Aorta (tissue), 5 donors: ENCODE results near the gene ANKRD44. TPM values are rescaled to one million over a fixed set of nuclear protein-coding genes. Genes with fewer than 3 reads are reported as not detected.
A peak's percentile ranks its signal among the peaks of the same experiment; 100 is the strongest.

Source experiments
- ATAC-seq: fragments of 200-7000 bp; cut with Tn5 transposase; one replicate; pipeline ENCODE4 v1.9.1; 2022; ENCODE audit warnings: moderate library complexity; ENCODE audit not compliant: low FRiP score
- DNase-seq, 2 donors: peaks; one replicate each; pipeline ENCODE4 v3.0.0-alpha.2; 2020
- H3K27ac ChIP-seq, 2 donors: one replicate each; pipeline ENCODE4 v1.5.1; 2013; ENCODE audit warnings: low read length in 2 of 2, mild to moderate bottlenecking in 2 of 2, moderate library complexity in 2 of 2, control low read depth in 1 of 2, inconsistent platforms in 1 of 2, low read depth in 1 of 2
- H3K27me3 ChIP-seq, 2 donors: one replicate each; pipeline ENCODE4 v1.6.1; 2013; ENCODE audit warnings: control low read depth in 1 of 2, low read length in 1 of 2, mild to moderate bottlenecking in 1 of 2, moderate library complexity in 1 of 2; ENCODE audit not compliant: insufficient read depth in 2 of 2, control insufficient read depth in 1 of 2
- H3K36me3 ChIP-seq, 2 donors: one replicate each; pipeline ENCODE4 v1.6.1; 2013; ENCODE audit warnings: control low read depth in 1 of 2, low read length in 1 of 2, mild to moderate bottlenecking in 1 of 2; ENCODE audit not compliant: insufficient read depth in 2 of 2, control insufficient read depth in 1 of 2
- H3K4me1 ChIP-seq, 2 donors: one replicate each; pipeline ENCODE4 v1.6.1; 2013; ENCODE audit warnings: low read length in 2 of 2, control low read depth in 1 of 2, mild to moderate bottlenecking in 1 of 2, moderate library complexity in 1 of 2; ENCODE audit not compliant: insufficient read depth in 2 of 2, control insufficient read depth in 1 of 2
- H3K4me3 ChIP-seq, 2 donors: one replicate each; pipeline ENCODE4 v1.5.1; 2013; ENCODE audit warnings: low read length in 2 of 2, control low read depth in 1 of 2, mild to moderate bottlenecking in 1 of 2
- H3K9me3 ChIP-seq: one replicate; pipeline ENCODE4 v1.6.1; 2013; ENCODE audit warnings: mild to moderate bottlenecking, low read length; ENCODE audit not compliant: control insufficient read depth
- WGBS, 2 donors: extraction: QIAGEN DNeasy Blood & Tissue Kit; methylation state at CpG; one replicate each; pipeline ENCODE4 v1.1.7; 2013; 5-methylcytosine and 5-hydroxymethylcytosine counted together
- intact Hi-C, 2 donors: fragments of 100-400 bp; cut with DNase I; formaldehyde crosslinking; loops; one replicate each; pipeline versions ENCODE4 v1.14.2 to v1.15.0; 2022
- polyA plus RNA-seq, 2 donors: library from polyadenylated mRNA; stranded (reverse); fragments of 200-250 nt; gene quantifications; one replicate each; pipeline ENCODE4 v1.2.3, GENCODE V29; 2013
- total RNA-seq, 2 donors: library from RNA; stranded (reverse); fragmentation: NEBNext Ultra II Directional; extraction: Animal tissue kit (Norgen Biotek cat#: 25700); gene quantifications; one replicate each; pipeline ENCODE4 v1.2.1, GENCODE V29; 2021
- donor health status: healthy with polysubstance abuse.
- donor health status: Bipolar disorder and iron deficiency.
- donor health status: DM: no; HTN: no; CAD: no.
- donor health status: DM: no; HTN: no; CAD: no.
- donor health status: DM: yes; HTN: yes; CAD: no.

Gene ANKRD44
- total and polyA plus RNA-seq, 4 donors = 4.5 to 62.6 (median 33.8) TPM

DNA sequence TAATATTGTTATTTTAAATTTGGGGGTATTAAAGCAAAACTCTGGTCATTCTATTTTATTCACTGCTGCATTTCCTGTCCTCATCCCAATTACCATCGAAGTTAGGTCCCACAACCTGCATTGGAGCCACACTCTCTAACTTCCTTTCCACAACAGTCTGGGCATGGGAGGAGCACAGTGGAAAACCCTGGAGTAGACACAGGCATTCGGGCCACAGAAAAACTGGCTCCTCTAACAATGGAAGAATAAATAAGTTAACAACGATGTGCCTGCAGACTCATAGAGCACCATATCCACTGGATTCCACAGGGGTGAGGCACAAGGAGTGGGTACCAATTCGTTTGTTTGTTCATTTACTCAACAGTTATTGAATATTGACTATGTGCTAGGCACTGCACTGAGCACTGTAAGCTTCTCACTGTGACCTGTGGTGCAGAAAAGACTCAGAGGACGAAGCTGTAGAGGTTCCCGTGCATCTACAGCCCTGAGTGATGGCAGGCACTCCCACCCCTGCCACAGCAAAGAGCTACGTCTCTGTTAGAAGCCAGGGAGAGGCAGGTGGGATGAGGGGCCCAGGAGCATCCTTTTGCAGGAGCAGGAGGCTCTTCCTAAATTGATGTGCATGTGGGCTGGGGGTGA lies 229.9 kb downstream of the ANKRD44 start:
- 33 to 39% methylated on average over 7 of the region's 7 CpGs for WGBS, 2 donors
- Histone ChIP-seq H3K9me3 (no peaks in the 10 kb centered on the region), H3K4me3 (no peak overlapping the region), H3K27me3 (no peaks in the 10 kb centered on the region), H3K4me1 (peaks cover 4 to 6% of the 10 kb centered on the region in 2 donors), H3K27ac (peak overlapping the region; percentile 24 to 72), H3K36me3 (peaks cover 0 to 4% of the 10 kb centered on the region in 2 donors)
- DNase-seq (no peak), ATAC-seq (no peak)
- intact Hi-C loops = no loop called here

GRCh38 chr2:197079832-197080555 lies 230.6 kb downstream of the ANKRD44 start:
- Histone ChIP-seq H3K4me3 (no peak overlapping the region), H3K27ac (peak overlapping the region in 1 of 2 donors; percentile 72), H3K27me3 (no peaks in the 10 kb centered on the region), H3K4me1 (peaks cover 4 to 6% of the 10 kb centered on the region in 2 donors), H3K9me3 (no peaks in the 10 kb centered on the region), H3K36me3 (peaks cover 0 to 4% of the 10 kb centered on the region in 2 donors)
- intact Hi-C loops = no loop called here
- 13 to 14% methylated on average over 6 of the region's 6 CpGs for WGBS, 2 donors
- DNase-seq (no peak), ATAC-seq (peak; percentile 74)

GRCh38 chr2:197079414-197079813 lies 231.2 kb downstream of the ANKRD44 start:
- Histone ChIP-seq H3K27ac (peak overlapping the region; percentile 11 to 43), H3K4me1 (peaks cover 4 to 6% of the 10 kb centered on the region in 2 donors), H3K27me3 (no peaks in the 10 kb centered on the region), H3K4me3 (no peak overlapping the region), H3K36me3 (peaks cover 0 to 4% of the 10 kb centered on the region in 2 donors), H3K9me3 (no peaks in the 10 kb centered on the region)
- ATAC-seq (peak; percentile 76), DNase-seq (peak in 1 of 2 donors; percentile 52)
- WGBS, 2 donors = 17 to 22% methylated on average over 3 of the region's 3 CpGs
- intact Hi-C loops = no loop called here

DNA sequence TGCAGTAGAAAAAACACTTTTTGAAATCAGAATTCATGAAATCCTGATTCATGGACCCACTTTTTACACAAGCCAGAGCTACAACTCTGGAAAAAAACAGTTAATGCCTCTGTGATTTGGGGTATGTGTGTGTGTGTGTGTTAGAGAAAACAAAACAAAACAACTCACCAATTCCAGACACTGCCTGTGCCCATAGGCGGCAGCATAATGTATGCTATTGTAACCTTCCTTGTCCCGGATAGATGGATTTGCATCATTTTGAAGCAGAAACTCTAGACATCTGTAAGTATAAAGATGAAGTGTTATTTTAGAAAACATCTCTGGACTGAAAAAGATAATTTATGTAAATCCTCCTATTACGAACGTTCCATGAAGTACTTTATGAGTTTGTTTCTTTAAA lies 232.0 kb downstream of the ANKRD44 start:
- H3K4me1 ChIP-seq = peaks cover 4 to 6% of the 10 kb centered on the region in 2 donors
- intact Hi-C loops = no loop called here

GRCh38 chr2:197077336-197077735 lies 233.2 kb downstream of the ANKRD44 start:
- peaks cover 4 to 6% of the 10 kb centered on the region in 2 donors for H3K4me1 ChIP-seq
- intact Hi-C loops = no loop called here
- H3K27ac ChIP-seq = peak overlapping the region; percentile 37 to 63
- ATAC-seq (no peak), DNase-seq (no peak)
- no peaks in the 10 kb centered on the region for H3K27me3 ChIP-seq
- H3K36me3 ChIP-seq = no peaks in the 10 kb centered on the region
- H3K9me3 ChIP-seq = no peaks in the 10 kb centered on the region
- WGBS, 2 donors = 3 to 8% methylated on average over 2 of the region's 2 CpGs
- no peak overlapping the region for H3K4me3 ChIP-seq

More for the DNA sequence above, 232.0 kb downstream of the ANKRD44 start:
- 41 to 55% methylated on average over 4 of the region's 4 CpGs for WGBS, 2 donors
- Histone ChIP-seq H3K4me3 (no peak overlapping the region), H3K36me3 (peaks cover 0 to 4% of the 10 kb centered on the region in 2 donors), H3K27ac (peak overlapping the region; percentile 43 to 62), H3K9me3 (no peaks in the 10 kb centered on the region), H3K27me3 (no peaks in the 10 kb centered on the region)
- ATAC-seq = no peak
- DNase-seq = no peak

- ATAC-seq = no peak
- H3K36me3 ChIP-seq = no peaks in the 10 kb centered on the region
- peaks cover 4 to 6% of the 10 kb centered on the region in 2 donors for H3K4me1 ChIP-seq
- H3K27ac ChIP-seq = no peak overlapping the region
- DNase-seq = no peak
- WGBS, 2 donors = 0 to 4% methylated on average over 1 of the region's 1 CpG
- H3K9me3 ChIP-seq = no peaks in the 10 kb centered on the region
- no peaks in the 10 kb centered on the region for H3K27me3 ChIP-seq
- intact Hi-C loops = no loop called here
- H3K4me3 ChIP-seq = no peak overlapping the region
Measured at GRCh38 chr2:197076652-197077051, 233.9 kb downstream of the ANKRD44 start.

DNA sequence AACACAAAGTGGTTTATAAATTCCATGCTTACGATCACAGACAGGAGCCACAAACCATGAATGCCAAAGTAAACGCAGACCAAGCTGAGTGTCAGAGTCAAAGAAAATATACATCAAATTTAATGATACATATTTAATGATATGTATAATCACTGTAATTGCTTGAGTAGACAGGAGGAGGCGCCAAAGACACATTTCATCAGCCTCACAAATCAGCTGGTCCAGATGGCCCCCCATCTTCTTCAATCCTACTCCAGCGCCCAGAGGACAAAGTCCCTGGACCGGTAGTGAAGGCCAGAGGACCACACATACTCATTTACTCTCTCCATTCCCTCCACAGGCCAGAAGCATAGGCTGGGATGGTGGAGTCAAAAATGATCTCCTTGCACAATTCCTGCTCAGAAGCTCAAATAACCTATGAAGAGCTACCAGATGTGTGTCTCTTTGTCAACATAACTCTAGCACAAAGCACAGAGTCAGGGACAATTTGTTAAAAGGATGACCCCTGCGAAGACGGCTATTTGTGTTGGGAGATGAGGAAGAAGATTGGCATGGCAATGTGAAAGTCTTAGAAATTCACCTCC lies 234.7 kb downstream of the ANKRD44 start:
- no peak overlapping the region for H3K27ac ChIP-seq
- H3K4me1 ChIP-seq = peaks cover 4 to 5% of the 10 kb centered on the region in 2 donors
- no peaks in the 10 kb centered on the region for H3K27me3 ChIP-seq
- no peaks in the 10 kb centered on the region for H3K9me3 ChIP-seq
- 86 to 88% methylated on average over 7 of the region's 7 CpGs for WGBS, 2 donors
- no peaks in the 10 kb centered on the region for H3K36me3 ChIP-seq
- DNase-seq (no peak), ATAC-seq (no peak)
- no peak overlapping the region for H3K4me3 ChIP-seq
- intact Hi-C loops = no loop called here

DNA sequence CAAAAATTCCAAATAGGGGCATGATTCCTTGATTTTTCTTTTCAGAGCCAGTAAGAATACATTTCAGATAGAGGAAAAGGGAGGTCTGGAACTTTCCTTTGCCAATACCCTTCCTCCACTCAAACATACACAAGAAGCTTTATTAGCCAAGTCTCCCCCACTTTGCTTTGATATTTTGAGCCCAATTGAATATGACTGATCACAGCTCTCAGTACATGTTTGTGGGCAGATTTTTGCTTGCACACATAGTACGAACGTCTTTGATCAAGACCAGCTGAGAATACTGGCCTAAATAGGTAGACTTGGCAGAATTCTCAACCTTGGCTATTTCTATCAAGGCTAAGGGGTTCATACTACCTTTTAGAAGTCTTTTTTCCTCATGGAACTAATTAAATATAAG lies 235.3 kb downstream of the ANKRD44 start:
- ATAC-seq = no peak
- intact Hi-C loops = no loop called here
- DNase-seq = no peak
- H3K27ac ChIP-seq = no peak overlapping the region
- no peaks in the 10 kb centered on the region for H3K27me3 ChIP-seq
- no peaks in the 10 kb centered on the region for H3K36me3 ChIP-seq
- H3K4me1 ChIP-seq = peaks cover 2 to 4% of the 10 kb centered on the region in 2 donors
- WGBS, 2 donors = 72 to 79% methylated on average over 2 of the region's 2 CpGs
- H3K9me3 ChIP-seq = no peaks in the 10 kb centered on the region
- H3K4me3 ChIP-seq = no peak overlapping the region
